DMS53 treated with DMSO at 0.1 percent for 48 hours (cell line): ENCODE results near the gene TDRD5.

Experiments
- DNase-seq: peaks from one replicate; lab custom pipeline; 2025; ENCODE audit not compliant: unreplicated experiment; lab: John Stamatoyannopoulos, UW

The TDRD5 gene

GRCh38 chr1:179731643-179732042 lies 140.0 kb downstream of the TDRD5 start:
- DNase-seq: peak; percentile 78
